CD4-positive, alpha-beta T cell treated with Interleukin-6 at 100 ng/mL for 8 hours (primary cell): ENCODE data around the gene SMAD6.

ENCODE experiments used
- DNase-seq: peaks from one replicate; pipeline ENCODE4 v3.0.0-alpha.2; 2020; ENCODE audit warnings: mixed read lengths, low spot score

The SMAD6 gene

DNA sequence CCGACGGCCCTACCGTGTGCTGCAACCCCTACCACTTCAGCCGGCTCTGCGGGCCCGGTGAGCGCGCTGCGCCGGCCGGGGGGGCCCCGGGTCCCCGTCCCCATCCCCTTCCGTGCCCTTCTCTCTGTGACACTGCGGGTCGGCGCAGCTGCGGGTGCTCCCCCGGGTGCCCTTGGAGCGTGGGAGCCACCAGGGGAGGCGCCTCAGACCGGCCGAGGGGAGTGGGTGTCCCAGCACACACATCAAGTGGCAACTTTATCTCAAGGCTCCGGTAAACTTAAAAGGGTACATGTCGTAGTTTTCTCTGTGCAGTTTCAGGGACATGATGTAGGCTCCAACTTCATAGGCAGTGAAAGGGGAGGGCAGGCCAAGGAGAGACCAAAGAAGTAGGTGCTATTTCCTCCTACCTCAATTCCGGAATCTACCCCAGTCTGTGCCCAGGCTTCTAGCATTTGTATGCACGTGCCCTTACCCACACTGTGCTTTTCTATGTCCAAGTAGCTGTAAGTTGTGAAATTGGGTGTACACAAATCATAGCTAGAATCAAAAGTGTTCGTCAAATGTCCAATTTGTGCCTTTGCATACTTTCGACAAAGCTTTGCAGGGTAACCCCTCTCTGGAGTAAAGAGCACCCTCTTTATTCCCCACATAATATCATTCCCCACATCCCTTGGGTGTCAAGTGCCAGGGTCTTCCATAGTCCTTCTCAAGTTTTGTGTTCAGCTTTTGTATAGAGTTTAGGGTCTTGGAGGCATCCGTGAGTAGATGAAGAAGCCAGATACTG, 2.2 kb downstream of the SMAD6 start:
- DNase-seq, result no peak

DNA sequence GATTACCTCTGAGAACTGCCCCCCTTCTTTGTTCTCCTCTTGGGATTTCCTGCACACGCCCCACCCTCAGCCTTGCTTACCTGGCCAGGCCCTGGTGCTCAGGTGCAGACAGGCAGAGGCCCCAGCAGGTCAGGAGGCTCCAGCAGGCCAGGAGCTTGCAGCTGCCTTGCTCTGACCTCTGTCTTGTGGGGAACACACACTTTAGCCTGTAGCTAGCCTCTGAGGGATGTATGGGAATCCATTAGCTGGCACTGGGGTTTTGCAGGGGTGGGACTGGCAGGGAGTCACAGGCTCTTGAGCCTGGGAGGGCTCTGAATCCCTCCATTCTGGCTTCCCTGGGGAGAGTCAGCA, 2.7 kb downstream of the SMAD6 start:
- no peak for DNase-seq

DNA sequence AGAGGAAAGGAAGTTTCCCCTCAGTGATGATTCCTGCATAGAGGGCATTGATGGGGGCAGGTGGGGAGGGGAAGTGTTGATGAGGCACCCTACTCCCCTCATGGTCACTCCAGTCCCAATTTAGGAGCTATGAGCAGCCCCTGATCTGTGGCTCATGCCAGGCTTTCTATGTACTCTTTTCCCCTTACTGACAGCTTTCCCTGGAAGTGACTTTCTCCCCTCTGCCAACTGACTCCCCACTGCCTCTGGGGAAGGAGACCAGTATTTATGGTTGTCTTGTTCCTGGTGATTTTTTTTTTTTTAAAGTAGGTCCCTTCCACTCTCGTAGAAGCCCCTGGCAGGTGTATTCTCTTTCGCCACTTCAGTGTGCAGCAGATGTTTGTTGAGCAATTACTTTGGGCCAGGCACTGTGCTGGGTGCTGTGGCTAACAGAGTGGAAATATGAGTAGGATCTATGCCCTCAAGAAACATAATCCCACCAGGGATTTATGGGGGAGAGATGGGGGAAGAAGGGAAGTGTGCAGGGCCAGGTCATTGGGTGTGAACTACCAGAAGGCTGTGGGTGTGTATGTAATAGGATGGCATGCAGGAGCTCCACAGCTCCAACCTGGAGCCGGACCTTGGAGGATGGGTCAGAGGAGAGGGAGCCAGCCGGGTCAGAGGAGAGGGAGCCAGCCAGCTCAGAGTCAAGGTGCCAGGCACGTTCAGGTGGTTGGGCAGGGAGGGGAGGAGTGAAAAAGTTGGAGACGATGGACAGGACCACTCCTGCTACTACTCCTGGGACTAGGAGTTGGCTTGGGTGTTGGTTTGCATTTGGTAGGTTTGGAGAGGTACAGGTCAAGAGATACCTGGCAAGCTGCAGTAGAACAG, 3.5 kb downstream of the SMAD6 start:
- DNase-seq, result no peak

DNA sequence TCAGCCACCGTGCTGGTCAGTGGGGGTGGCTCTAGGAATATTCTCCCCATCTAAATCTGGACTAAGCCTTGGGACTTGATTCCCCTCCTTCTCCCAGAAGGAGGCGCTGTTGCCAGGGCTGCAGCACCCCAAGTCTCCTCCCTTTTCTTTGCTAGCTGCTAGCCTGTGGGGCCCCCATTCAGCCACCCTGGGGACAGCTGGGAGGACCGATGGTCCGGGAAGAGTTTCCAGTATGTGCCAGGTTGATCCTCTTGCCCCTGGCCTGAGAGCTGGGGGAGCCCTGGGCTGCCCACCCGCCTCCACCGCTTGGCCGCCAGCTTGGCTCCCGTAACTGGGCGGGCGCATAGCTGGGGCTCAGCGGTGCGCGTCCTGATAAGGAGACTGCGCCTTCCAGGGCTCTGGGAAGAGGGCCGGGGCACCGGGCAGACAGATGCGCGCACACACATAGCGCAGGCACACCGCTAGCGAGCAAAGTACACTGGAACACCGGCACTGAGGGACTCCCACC, 4.2 kb downstream of the SMAD6 start:
- DNase-seq, result no peak

DNA sequence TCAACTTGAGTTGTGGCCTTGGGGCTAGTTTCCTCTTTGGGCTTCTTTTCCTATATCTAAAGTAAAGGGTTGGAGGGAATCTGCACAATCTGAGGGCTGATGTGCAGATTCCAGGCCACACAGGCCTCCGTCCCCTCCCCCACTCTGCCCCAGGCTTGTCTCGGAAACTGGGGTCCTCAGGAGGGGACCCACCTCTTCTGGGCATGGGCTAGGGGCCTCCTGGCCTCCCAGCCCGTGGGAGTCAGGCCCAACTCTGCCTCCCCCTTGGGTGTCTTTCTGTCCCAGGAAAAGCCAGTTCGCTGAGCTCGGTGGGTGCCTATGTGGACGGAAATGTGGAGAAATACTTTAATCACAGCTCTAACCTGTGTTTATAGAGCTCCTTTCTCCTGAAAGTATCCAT, 4.8 kb downstream of the SMAD6 start:
- DNase-seq, result no peak

DNA sequence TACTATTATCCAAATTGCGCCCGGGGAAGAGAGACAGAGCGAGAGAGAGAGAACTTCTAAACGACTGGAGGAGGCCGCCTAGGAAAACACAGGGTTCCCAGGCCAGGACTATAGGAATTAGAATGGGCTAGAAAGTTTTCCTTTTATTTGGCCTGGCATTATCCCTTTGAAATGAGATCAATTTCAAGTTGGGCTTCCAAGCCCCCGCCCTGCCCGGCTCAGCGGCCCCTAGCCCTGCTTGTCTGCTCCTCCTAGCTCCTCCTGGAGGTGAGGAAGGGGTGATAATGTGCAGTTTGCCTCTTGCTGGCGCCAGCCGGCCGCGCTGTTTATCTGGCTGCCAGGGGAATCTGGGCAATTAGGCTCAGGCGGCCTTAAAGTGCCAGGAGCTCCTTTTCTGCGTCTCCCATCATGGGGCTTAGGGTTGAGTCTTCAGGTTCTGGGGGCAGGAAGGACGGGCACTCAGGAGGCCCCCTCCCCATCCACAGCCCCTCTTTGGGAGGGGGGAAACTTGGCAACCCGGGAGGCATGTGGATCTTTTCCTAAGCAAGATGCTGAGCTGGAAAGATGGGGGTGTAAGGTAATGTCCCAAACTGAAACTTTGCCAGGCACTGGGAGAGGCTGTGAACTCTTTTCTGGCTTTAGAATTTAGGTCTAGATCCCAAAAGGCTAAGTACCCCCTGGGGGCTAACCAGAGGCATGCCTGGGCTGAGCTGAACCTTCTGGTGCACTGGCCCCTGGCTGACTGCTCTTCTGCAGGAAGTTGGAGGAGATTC, 5.5 kb downstream of the SMAD6 start:
- no peak for DNase-seq

DNA sequence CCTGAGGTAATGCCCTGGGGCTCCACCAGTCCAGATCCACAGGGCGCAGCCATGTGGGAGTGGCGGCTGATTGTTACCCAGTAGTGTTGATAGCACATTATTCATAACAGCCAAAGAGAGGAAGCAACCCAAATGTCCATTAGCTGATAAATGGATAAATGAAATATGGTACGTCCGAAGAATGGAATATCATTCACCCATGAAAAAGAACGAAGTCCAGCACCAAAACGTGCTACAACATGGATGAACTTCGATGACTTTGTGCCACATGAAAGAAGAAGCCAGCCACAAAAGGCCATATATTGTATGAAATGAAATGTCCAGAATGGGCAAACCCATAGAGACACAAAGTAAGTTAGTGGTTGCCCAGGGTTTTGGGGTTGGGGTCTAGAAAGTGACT, 6.4 kb downstream of the SMAD6 start:
- no peak for DNase-seq

DNA sequence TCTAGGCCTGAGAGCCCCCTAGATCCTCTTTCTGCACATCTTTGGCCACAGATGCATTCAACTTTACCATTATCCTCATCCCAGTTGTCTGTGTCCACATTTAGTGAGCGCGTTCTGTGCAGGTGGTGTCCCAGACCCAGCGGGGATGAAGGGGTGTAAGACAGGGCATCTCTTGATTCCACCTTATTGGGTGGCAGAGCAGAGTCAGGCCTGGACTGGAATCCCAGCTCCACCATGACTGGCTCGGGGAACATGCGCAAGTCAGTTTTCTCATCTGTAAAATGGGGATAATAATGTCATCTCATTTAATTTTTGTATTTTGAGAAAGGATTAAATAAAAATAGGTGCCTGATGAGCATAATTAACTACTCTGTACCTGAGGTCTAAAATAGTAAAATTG, 7.8 kb downstream of the SMAD6 start:
- no peak for DNase-seq

DNA sequence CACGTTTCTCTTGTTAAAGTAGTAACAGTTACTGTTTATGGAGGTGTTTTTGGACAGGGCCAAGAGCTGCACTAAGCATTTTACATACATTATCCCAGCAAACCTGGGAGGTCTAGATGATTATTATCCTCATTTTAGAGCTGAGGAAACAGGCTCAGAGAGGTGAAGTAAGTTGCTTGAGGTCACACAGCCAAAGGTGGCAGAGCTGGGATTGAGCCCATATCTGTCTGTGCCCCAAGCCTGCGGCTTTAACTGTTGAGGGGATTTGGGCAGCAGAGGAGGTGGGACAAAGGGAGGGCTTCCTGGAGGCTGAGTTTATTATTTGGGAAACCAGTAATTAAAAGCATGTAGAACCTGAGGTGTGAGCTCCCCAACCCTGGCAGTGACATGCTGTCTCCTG, 9.2 kb downstream of the SMAD6 start:
- DNase-seq, result no peak

DNA sequence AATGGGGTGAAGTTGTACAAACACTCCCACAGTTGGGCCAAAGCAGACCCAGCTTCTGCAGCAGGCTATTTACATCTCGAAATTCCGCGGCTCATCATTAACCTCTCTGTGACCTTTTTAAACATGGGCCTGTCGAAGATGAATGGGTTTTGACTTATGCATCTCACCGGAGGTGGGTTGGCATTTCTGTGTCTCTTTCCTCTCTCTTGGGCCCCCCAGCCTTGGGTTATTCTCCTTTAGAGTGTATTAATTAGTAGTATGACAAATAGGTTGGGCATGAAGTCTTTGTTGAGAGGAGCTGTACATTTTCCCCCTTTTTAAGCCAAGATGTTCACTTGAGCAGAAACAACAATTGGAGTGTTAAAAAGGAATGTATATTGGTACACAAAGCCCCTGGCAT, 9.8 kb downstream of the SMAD6 start:
- no peak for DNase-seq

DNA sequence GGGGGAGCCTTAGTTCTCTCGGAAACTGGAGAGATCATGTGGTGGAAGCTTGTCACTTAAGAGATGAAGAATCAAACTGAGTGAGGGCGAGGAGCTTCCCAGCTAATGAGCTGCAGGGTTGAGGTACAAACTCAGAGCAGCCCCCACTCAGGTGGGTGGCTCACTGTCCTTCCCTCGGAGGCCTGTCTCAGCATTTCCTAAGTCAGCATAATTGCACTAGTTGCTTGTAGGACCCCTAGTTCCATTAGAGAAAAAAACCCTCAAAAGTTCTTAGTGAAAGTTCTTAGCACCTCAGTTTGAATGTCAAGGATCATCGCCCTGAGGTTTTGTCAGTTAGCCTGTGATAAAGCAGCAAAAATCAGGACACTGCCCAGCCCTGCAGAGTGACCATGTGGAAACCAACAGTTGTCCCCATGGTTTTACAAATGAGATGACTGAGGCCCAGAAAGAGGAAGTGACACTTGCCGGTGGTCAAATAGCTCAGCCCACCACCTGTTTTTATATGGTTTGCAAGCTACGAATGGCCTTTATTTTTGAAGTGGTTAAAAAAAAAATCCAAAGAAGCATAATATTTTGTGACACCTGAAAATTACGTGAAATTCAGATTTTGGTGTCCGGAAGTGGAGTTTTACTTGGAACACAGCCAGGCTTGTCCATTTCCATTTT, 11.9 kb downstream of the SMAD6 start:
- no peak for DNase-seq

DNA sequence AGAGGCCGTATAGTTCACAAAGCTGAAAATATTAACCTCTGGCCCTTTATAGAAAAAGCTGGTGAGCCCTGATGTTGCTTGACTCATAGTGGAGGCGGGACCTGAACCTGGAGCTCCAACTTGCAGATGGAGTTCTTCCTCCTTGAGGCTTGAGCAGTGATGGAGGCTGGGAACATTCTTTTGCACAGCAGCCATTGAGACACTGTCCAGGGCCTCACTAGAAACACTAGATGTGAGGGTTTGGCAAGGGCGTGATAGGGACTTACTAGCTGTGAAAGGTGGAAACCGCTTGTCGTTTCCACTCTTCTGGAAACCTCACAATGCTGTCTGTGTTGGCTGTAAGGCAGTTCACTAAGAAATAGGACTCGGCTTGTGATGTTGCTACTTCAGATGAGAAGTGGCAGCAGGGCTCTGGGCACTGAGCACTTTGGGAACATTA, 12.5 kb downstream of the SMAD6 start:
- DNase-seq, result no peak

DNA sequence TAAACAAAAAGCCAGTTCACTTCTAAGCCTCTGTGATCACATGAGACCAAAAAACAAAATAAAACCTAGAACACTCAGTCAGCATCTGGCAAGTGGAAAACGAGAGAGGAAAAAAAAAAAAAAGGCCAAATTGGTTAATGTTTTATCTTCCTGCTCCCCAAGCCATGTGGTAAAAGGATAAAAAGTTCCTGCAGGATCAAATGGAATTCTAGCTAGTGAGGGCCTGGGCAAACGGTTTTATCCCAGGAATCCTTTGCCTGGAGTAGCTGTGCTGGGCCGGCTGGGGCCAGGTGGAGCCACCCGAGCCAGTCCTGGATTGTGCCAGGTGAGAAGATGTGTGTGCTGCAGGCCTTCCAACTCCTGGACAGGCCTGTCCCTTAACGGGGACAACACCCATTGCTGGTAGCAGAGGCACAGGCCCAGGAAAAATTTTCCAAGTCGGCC, 13.2 kb downstream of the SMAD6 start:
- no peak for DNase-seq

DNA sequence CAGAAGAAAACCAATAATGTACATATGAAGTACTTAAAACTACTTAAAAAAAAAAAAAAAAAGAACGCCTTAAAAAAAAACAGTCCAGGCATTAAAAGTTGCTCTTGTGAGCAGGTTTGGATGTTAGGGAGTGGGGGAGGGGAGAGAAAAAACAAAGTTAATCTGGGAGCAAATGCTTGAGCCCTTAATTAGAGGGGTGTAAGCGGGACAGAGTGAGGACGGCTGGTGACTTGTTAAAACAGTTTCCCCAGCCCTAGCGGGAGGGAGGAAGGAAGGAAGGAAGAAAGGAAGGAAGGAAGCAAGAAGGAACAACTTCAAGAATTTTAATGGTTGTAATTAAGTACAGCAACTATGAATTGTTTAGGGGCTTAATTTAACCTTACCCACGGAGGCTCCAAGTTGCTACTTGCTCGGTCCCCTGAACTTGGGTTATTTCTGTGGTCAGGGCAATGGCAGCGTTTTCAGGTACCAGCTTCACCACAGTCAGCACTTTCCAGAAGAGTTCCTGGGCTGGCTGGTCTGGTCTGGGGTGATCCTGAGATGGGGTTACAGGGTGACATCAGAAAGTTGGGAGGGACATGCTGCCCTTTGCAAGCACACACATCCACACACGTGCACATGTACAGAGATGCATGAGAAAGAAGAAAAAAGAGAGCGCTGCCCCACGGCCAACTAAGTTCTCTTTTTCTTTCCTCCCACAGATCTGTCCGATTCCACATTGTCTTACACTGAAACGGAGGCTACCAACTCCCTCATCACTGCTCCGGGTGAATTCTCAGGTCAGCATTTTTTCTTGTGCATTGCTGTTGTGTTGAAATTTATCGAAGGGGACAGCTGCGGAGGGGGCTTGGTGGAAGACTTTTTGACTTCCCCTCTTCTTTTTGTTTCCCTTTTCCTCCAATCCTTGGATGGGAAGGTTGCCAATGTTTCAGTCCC, 14.0 kb downstream of the SMAD6 start:
- no peak for DNase-seq

DNA sequence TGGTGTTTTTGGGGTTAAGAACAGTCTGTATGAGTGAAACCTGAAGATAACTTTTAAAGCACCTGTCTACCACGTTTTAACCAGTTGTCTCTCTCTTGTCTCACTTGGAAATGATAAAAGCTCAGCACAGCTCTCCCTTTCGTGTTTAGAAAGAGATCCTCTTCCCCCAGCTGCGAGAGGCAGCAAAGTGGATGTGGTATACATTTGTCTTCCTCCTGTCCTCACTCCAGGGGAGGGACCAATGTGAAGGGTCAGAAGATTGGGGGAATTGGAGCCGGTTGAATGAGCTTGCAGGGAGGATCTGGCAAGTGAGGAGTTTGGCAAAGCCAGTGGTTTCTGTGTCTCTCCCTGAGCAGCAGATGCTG, 14.6 kb downstream of the SMAD6 start:
- DNase-seq, result no peak

DNA sequence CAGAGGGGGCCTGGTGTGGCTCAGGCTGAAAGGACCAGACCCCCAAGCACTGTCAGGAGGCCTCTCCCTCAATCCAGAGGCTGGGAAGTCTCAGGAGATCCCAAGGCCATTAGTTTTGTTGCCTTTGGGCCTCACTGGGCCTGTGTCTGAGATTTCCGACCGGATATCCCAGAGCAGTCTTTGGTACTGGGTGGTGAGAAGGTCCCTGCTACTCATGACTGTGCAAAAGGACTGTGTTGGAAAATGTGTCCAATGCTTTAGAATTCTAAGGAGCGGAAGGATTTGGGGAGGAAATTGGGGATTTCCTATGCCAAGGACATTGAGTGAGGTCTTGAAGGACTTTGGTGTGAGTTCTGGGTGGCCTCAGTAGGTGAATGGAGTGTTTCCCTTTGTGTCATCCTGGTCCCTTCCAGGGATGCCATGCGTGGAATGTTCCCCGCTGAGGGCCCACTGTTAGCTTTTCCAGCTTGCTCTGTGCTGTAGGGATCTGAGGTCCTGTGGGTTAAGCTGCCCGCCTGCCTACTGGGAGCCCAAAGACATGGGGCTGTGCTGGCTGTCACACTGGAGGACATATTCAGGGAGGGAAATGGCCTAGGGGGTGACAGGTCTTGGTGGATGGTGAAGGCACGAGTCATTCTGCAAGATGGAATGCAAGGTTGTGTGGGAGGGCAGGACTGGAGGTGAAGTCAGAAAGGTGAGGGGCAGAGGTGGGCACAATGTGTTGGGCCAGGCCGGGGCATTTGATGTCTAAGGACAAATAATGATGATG, 16.4 kb downstream of the SMAD6 start:
- DNase-seq, result no peak

DNA sequence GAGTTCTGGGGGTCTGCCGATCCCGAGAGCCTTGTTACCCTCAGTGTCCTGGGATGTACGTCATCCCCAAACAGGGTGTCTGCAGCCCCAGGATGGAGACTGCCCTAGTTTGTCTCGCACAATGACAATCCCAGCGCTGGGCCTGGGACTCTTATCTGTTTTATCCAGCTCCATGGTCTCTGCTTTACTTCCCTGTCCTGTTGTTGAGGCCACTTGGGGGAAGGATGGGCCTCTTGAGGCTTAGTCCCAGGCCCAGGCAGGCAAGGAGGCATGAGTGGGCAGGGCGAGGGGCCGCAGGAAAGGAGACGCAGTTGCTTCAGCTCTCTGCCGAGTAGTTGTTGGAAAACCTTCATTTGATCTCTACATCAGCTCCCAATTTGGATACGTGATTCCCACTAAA, 17.4 kb downstream of the SMAD6 start:
- DNase-seq, result no peak

DNA sequence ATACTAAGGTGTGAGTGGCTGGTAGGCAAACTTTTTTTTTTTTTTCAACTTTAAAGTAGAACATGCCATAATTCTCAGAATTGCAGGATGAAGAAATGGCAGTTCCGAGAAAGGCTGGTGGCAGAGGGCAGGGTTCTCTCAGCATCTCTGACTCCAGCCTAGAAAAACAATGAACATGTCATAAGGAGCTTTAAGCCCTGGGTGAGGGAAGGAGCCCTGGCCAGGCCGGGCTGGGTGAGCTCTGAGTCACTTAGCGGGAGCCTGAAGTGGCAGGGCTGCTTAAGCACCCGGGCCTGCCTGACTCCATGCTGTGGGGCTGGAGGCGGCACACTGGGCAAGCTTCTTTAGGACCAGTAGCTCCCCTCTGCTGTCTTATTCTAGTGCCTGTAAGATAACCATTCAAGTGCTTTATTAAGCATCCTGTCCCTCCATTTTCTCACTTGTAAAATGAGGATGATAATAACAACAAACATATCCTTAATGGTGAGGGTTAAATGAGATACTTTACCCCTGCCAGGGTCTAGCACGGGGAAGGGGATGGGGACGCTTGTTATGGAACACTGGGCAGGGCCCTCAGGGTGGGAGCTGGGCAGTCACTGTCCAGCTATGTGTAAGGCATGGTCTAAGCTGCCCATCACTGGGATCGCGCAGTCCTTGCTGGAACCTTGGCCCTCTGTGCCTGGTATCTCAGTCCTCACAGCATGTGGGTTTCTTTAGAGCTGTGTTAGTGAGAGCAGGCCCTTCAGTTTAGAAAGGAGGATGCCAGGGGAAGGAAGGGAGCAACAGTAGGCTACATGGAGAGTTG, 18.4 kb downstream of the SMAD6 start:
- no peak for DNase-seq

DNA sequence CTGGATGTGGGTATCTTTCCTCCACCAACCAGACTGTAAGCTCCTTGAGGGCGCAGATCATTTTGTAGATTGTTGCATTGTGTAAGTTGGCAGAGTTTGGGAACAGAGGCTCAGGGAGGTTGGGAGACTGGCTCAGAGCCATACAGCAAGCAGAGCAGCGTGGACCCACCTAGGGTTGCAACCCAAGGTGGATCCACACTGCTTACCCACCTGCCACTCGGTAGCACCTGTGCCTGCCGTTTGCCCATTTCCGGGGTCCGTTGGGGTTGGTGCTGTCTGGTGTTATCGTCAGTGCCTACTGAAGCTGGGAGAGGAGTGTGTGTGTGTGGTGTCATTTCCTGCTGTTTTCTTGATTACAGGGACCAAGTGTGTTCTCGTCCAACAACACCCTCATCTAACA, 19.0 kb downstream of the SMAD6 start:
- DNase-seq, result no peak
